Activated CD8-positive, alpha-beta memory T cell treated with anti-CD3 and anti-CD28 coated beads for 24 hours (primary cell): ENCODE data around the gene SURF1.

Experiments
- DNase-seq: peaks from one replicate; pipeline ENCODE4 v3.0.0-alpha.2; 2020

The SURF1 gene

GRCh38 chr9:133315997-133316396, 40.3 kb downstream of the SURF1 start:
- DNase-seq: no peak

- no peak for DNase-seq
These were observed 46.7 kb downstream of the SURF1 start for GRCh38 chr9:133309608-133310007.

GRCh38 chr9:133307301-133307700, 49.0 kb downstream of the SURF1 start:
- no peak for DNase-seq

GRCh38 chr9:133306242-133307204, 49.8 kb downstream of the SURF1 start:
- peak; percentile 49 for DNase-seq

GRCh38 chr9:133305731-133306130, 50.6 kb downstream of the SURF1 start:
- peak; percentile 5 for DNase-seq

GRCh38 chr9:133304477-133305377, 51.6 kb downstream of the SURF1 start:
- peak; percentile 47 for DNase-seq

GRCh38 chr9:133304158-133304470, 52.2 kb downstream of the SURF1 start:
- DNase-seq: peak; percentile 40

- DNase-seq: peak; percentile 24
These were observed 52.8 kb downstream of the SURF1 start for GRCh38 chr9:133303266-133304157.
